GM18909 (cell line): Measurements from ENCODE around the gene PRKCE.
"Not testable (repeated sequence)": the region's sequence is repeated elsewhere in the genome, so short reads cannot be mapped to it uniquely, and the experiment has no call there.

Experiments used
- ATAC-seq: cut with Tn5 transposase; IDR thresholded peaks from one replicate; pipeline ENCODE4 v1.9.1; 2021; ENCODE audit warnings: mild to moderate bottlenecking; ENCODE audit not compliant: unreplicated experiment, poor library complexity

Gene PRKCE

DNA sequence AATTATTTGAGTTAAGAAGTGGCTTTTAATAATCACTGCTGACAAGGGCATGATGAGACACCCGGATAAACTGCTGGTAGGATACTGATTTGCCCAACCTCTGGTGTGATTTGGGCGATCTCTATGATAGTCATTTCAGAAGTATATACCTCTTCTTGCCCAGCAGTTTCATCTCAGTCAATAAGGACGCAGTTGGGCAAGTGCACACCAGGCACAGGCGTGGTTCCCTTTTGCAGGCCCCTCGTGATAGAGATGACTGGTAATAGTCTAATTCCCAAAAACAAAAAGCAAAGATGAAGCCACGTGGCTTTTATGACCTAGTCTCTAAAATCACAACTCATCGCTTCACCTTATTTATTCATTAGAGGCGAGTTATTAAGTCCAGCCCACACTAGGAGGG, 246.4 kb downstream of the PRKCE start:
- ATAC-seq, result no peak

DNA sequence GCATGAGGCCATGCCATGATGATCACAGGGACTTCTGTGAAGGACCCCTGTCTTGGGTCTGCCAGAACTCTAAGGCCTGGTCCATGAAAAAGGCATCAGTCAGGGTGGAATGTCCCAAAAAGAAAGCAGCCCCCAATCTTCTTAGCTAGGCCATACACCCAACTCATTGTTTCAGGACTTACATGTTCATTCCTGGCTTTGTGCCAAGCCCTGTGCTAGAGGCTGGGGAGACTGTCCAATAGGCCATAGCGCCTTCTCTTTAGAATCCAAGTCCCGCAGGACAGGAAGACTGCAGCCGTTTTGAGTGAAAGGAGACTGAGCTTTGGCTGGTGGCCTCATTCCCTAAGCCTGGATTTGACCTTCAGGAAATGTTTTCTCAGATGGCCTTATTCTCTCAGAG, 247.3 kb downstream of the PRKCE start:
- no peak for ATAC-seq

DNA sequence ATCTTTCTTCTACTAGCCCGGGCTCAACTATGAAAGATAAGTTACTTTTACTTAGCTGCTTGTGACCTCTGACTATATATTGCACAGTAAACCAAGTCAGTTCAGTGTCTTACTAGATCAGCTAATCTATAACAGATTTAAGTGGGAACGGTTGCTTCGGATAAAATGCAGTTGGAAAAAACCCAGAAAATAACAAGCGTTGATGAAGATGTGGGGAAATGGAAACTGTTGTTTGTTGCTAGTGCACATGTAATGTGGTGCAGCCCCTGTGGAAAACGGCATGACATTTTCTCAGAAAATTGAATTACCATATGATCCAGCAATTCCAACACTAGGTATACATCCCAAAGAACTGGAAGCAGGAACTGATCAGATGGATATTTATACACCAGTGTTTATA, 248.5 kb downstream of the PRKCE start:
- ATAC-seq, result no peak

DNA sequence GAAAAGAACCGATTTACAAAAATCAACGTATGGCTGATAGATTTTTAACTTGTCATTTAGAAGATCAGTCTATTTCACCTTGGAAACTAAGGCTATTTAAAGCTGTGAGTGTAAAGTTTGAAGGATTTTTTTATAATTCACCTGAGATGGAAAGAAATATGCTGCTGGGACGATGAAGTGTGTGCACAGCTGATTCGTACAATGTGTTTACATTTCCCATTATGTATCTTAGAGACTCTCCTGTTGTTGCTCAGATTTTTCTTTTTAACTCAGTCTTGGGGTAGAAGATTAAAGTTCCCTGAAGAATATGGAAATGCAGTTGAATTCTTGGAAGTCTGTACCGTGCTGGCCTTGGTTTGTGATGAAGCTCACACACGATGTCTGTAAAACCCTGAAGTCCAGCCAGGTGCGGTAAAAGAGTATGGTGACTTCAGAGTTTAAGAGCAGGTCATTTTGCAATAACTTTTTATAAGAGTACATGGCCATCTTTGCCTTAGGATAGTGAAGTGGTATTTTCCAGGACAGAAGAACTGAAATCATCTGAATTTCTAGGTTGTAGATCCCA, 250.1 kb downstream of the PRKCE start:
- ATAC-seq, result no peak

GRCh38 chr2:45902380-45902779, 250.9 kb downstream of the PRKCE start:
- no peak for ATAC-seq

GRCh38 chr2:45902781-45903375, 251.4 kb downstream of the PRKCE start:
- no peak for ATAC-seq

- ATAC-seq, result no peak
Observed at GRCh38 chr2:45904267-45904945, 252.9 kb downstream of the PRKCE start.

GRCh38 chr2:45904946-45905631, 253.6 kb downstream of the PRKCE start:
- no peak for ATAC-seq

DNA sequence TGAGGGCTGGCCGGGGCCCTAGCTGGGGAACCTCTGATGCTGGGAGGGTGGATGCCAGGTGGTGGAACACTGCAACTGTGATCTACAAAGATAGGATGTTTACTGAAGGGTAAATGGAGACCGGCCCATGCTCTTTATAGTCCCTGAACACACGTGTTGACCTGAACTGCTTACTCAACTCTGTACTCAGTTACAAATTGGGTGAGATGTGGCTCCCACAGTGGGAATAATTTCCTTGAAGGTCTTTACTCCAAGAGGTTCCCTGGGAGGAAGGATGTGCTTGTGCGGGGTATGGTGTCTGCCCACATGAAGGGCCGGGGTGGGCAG, 254.1 kb downstream of the PRKCE start:
- ATAC-seq, result no peak

GRCh38 chr2:45907592-45907991, 256.1 kb downstream of the PRKCE start:
- no peak for ATAC-seq

- ATAC-seq, result no peak
Observed at GRCh38 chr2:45908316-45909170, 257.1 kb downstream of the PRKCE start.

DNA sequence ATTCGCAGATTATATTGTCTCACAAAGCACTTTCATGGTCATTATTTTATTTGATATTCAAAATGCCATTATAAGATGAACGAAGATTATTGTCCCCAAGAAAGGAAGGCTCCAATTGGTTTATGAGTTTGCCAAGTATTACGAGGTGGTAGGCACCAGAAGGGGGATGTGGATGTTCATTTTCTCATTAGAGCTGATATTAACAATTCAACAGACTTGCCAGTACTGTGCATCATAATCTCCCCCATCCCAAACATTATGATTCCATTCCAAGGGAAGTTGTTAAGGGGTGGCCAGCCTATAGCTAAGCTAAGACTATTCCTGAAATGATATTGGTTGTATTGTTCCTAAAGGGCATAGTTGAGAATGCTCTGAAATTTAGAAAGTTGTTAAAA, 257.7 kb downstream of the PRKCE start:
- no peak for ATAC-seq

DNA sequence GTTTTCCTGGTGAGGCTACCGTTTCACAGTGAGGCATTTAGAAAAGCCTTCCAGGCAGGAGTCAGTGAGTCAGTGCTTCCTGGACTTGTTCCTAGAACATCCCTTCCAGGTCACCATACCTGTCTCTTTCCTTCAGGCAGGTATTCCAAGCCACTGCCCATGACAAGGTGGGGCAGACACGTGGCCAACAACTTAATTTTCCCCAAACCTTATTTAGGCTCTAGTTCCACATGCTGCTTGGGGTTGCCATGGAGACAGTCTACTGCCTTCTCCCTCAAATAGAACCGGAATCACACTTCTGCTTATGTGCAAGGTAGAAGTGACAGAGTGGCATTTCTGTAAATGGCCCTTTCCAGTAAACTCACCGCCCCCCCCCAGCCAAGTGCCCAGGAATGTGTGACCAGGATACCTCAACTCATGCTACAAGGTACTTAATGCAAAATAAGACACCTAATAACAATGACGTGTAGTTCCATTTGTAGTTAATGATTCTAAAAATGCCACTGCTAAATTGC, 258.3 kb downstream of the PRKCE start:
- ATAC-seq, result peak; percentile 64

DNA sequence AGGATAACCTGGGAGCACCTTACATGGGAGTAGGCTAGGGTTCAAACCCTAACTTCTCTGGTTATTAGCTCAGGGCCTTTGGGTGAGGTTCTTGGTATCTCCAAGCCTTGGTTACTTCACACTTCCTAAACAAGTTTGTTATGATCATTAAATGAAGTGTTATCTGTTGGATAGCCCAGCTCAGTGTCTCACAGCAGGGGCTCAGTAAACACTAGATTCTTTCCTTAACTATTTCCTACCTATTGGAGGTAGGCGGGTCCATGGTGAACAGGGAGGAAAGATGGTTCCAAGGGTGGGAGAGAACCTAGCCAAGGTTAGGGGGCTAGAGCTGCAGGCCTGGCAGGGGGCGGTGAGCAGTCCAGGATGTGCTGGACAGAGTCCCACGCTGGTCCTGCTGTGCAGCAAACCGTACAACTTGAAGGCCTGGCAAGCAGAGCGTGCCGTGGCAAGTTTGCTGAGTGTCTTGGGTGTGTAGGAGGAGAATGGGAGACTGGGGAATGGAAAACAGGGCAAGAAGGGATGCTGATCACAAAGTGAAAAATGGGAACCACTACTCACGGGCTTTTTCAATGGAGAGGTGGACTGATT, 259.1 kb downstream of the PRKCE start:
- ATAC-seq, result no peak

GRCh38 chr2:45911538-45911937, 260.1 kb downstream of the PRKCE start:
- no peak for ATAC-seq

- ATAC-seq, result no peak
Observed at GRCh38 chr2:45912109-45912508, 260.6 kb downstream of the PRKCE start.

DNA sequence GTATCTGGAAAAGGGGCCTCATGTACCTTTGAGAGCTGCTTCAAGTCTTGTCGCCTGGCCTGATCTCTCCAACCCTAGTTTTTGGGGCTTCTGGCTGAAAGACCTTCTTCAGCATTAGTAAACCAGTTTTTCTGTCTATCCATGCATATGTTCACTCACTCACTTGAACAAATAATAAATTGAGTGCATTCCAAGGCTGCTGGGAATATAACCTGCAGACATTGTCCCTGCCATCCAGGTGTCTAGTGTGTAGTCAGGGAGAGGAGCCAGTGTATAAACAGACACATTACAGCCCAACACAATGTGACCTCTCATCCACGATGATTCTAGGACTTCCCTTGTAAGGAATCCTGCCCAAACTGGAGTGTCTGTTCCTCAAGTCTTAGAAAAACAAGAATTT, 262.1 kb downstream of the PRKCE start:
- ATAC-seq, result no peak

DNA sequence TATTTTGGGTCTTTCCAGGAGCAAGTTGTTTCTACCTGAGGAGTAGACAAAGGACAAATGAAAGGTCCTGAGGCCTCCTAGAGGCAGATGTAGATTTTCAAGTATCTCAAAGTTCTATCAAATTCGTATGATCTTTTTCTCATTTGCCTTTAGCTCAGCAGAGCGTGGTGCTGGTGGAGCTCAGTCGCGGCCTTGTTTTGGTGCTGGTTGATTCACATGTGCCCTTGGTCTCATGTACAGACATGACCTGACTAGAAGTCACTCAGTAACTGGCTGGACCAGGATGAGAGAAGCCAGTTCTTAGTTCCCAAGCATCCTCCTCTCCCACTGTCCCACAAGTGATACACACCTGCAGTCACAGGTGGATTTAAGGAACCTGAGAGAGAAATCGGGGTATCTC, 264.0 kb downstream of the PRKCE start:
- ATAC-seq, result no peak

DNA sequence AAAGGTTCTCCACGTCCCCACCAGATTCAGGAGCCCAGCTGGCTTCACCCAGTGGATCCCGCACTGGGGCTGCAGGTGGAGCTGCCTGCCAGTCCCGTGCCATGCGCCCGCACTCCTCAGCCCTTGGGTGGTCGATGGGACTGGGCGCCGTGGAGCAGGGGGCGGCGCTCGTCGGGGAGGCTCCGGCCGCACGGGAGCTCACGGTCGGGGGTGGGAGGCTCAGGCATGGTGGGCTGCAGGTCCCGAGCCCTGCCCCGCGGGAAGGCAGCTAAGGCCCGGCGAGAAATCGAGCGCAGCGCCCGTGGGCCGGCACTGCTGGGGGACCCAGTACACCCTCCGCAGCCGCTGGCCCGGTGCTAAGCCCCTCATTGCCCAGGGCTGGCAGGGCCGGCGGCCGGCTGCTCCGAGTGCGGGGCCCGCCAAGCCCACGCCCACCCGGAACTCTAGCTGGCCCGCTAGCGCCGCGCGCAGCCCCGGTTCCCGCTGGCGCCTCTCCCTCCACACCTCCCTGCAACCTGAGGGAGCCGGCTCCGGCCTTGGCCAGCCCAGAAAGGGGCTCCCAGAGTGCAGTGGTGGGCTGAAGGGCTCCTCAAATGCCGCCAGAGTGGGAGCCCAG, 266.2 kb downstream of the PRKCE start:
- ATAC-seq, result not testable (repeated sequence)
